A549 (cell line): Measurements from ENCODE around the gene NAV3. TPM values are rescaled to one million over a fixed set of nuclear protein-coding genes. Genes with fewer than 3 reads are reported as not detected.

Source experiments
- ATAC-seq, 2 experiments: fragments of 200-7000 bp in 1 of 2; fragments of >200 bp in 1 of 2; cut with Nextera tagmentation in 1 of 2; cut with Tn5 transposase in 1 of 2; 3 replicates each; pipeline versions ENCODE4 v1.8.0 to v1.9.1; 2018 to 2020; ENCODE audit warnings: mild to moderate bottlenecking in 1 of 2, moderate library complexity in 1 of 2
- CTCF ChIA-PET: fragments of 300-600 bp; sonication (Branson Sonifier 250); formaldehyde crosslinking; extraction: SDS; loops from one replicate; lab custom pipeline; 2021; ENCODE audit warnings: antibody characterized with exemption, inconsistent platforms; lab: Yijun Ruan, JAX
- POLR2A ChIA-PET: fragments of 350-600 bp; formaldehyde crosslinking; extraction: SDS; loops from one replicate; lab custom pipeline; 2021; ENCODE audit warnings: antibody characterized with exemption, inconsistent platforms; lab: Yijun Ruan, JAX
- DNase-seq, 2 experiments: peaks; one replicate each; pipeline versions ENCODE4 v3.0.0 to v3.0.0-alpha.2; 2011 to 2016; ENCODE audit warnings: low read depth in 1 of 2, low spot score in 1 of 2
- FAIRE-seq: peaks from 2 replicates; lab custom pipeline; 2011; peaks lifted over from hg19 to GRCh38; lab: Jason Lieb, UNC
- H3K27ac ChIP-seq, 2 experiments: fragments of >200 bp; sonication (Bioruptor Twin); formaldehyde crosslinking; 3 replicates each; pipeline ENCODE4 v1.5.1; 2016 to 2017
- H3K4me1 ChIP-seq: fragments of >200 bp; sonication (Bioruptor Twin); formaldehyde crosslinking; 3 replicates; pipeline ENCODE4 v1.6.1; 2016
- H3K4me2 ChIP-seq: fragments of >200 bp; sonication (Bioruptor Twin); formaldehyde crosslinking; 3 replicates; pipeline ENCODE4 v1.6.1; 2016
- H3K4me3 ChIP-seq: fragments of >200 bp; sonication (Bioruptor Twin); formaldehyde crosslinking; 3 replicates; pipeline ENCODE4 v1.5.1; 2016
- H3K9me3 ChIP-seq: fragments of >200 bp; sonication (Bioruptor Twin); formaldehyde crosslinking; 3 replicates; pipeline ENCODE4 v1.6.1; 2016
- BHLHE40 ChIP-seq: IDR thresholded peaks from 2 replicates; pipeline ENCODE4 v1.6.1; 2012; ENCODE audit warnings: low read depth, low read length, inconsistent platforms
- CBX2 ChIP-seq: fragments of 200-600 bp; sonication (generic); IDR thresholded peaks from 2 replicates; pipeline ENCODE4 v1.6.1; 2016; ENCODE audit warnings: low read depth, mild to moderate bottlenecking, borderline replicate concordance
- CHD2 ChIP-seq: fragments of 150-350 bp; IDR thresholded peaks from 2 replicates; pipeline ENCODE4 v1.6.1; 2014; ENCODE audit warnings: low read length; ENCODE audit not compliant: partially characterized antibody
- EHF ChIP-seq: fragments of 250-450 bp; sonication (Bioruptor Pico); IDR thresholded peaks from 2 replicates; pipeline ENCODE4 v1.5.0; 2020; ENCODE audit warnings: mild to moderate bottlenecking
- ELK1 ChIP-seq: fragments of 150-350 bp; IDR thresholded peaks from 2 replicates; pipeline ENCODE4 v1.6.1; 2014; ENCODE audit warnings: low read depth, mild to moderate bottlenecking, low read length
- GATA3 ChIP-seq: IDR thresholded peaks from 2 replicates; pipeline ENCODE4 v1.6.1; 2012; ENCODE audit warnings: borderline replicate concordance
- JUNB ChIP-seq: fragments of >200 bp; sonication (Bioruptor Twin); formaldehyde crosslinking; IDR thresholded peaks from 2 replicates; pipeline ENCODE4 v1.6.1; 2016
- MAZ ChIP-seq: fragments of 150-350 bp; IDR thresholded peaks from 2 replicates; pipeline ENCODE4 v1.6.1; 2014; ENCODE audit warnings: antibody characterized with exemption, low read depth, low read length, borderline replicate concordance
- MYC ChIP-seq: IDR thresholded peaks from 2 replicates; pipeline ENCODE4 v1.6.1; 2012; ENCODE audit warnings: mild to moderate bottlenecking, inconsistent platforms, low read length, improper control_type of control experiment, borderline replicate concordance
- NFE2L2 ChIP-seq: fragments of 150-350 bp; conservative IDR thresholded peaks from 2 replicates; pipeline ENCODE4 v1.6.1; 2014; ENCODE audit warnings: low read length
- POLR2A ChIP-seq: IDR thresholded peaks from 2 replicates; pipeline ENCODE4 v1.6.1; 2012; ENCODE audit warnings: mild to moderate bottlenecking, low read length
- POLR2AphosphoS2 ChIP-seq: conservative IDR thresholded peaks from 2 replicates; pipeline ENCODE4 v1.6.1; 2012; ENCODE audit warnings: low read length, improper control_type of control experiment, inconsistent platforms
- REST ChIP-seq: fragments of 200-600 bp; sonication (generic); IDR thresholded peaks from 2 replicates; pipeline ENCODE4 v1.6.1; 2016; ENCODE audit warnings: antibody characterized with exemption, mild to moderate bottlenecking, moderate library complexity
- SREBF2 ChIP-seq: fragments of 450-650 bp; IDR thresholded peaks from 2 replicates; pipeline ENCODE4 v1.6.1; 2014; ENCODE audit warnings: mild to moderate bottlenecking, moderate library complexity
- ZNF302 ChIP-seq: fragments of 250-450 bp; sonication (Bioruptor Pico); IDR thresholded peaks from 2 replicates; pipeline ENCODE4 v1.9.0; 2021; ENCODE audit warnings: inconsistent platforms, mild to moderate bottlenecking, moderate library complexity
- WGBS: methylation state at CpG from one replicate; pipeline ENCODE4 v1.1.6; 2017; ENCODE audit errors: missing lambda C conversion rate; 5-methylcytosine and 5-hydroxymethylcytosine counted together
- polyA plus RNA-seq, 4 experiments: library from polyadenylated mRNA; depleted of rRNA in 3 of 4; stranded (reverse); fragments of >200 nt; fragmentation: RNase III in 1 of 4; extraction: RNeasy Plus Mini Kit Qiagen cat#74134 plus additional on column Dnase treatment in 1 of 4; gene quantifications; 2 replicates in 3 of 4; 3 replicates in 1 of 4; pipeline ENCODE4 v1.2.3, GENCODE V29; 2011 to 2017
- TF ChIP-seq, protein P1 (sequence below): IDR thresholded peaks from 2 replicates; pipeline ENCODE4 v1.6.1; 2012; ENCODE audit warnings: low read depth, borderline replicate concordance
- TF ChIP-seq, protein P2 (sequence below): fragments of >200 bp; sonication (Bioruptor Twin); formaldehyde crosslinking; IDR thresholded peaks from 3 replicates; pipeline ENCODE4 v1.5.1; 2016
- TF ChIP-seq, protein P3 (sequence below): fragments of 250-450 bp; sonication (Bioruptor Pico); IDR thresholded peaks from 2 replicates; pipeline ENCODE4 v1.5.0; 2020; ENCODE audit warnings: low read depth, mild to moderate bottlenecking, moderate library complexity

The NAV3 gene
- polyA plus RNA-seq, 2 of the 4 experiments (the other 2 are of a cell fraction), result 8.6 to 9.7 TPM

GRCh38 chr12:78191611-78192010, 360.9 kb downstream of the NAV3 start:
- TF ChIP-seq REST, result no peak
- no peak for TF ChIP-seq CBX2
- no peak for TF ChIP-seq GATA3
- TF ChIP-seq SREBF2, result no peak
- TF ChIP-seq POLR2AphosphoS2, result no peak
- TF ChIP-seq POLR2A, result no peak
- TF ChIP-seq MYC, result no peak
- no peak for TF ChIP-seq EHF
- TF ChIP-seq ELK1, result no peak
- no peak for TF ChIP-seq ZNF302 (CRISPR knock-in tag)
- ChIA-PET POLR2A (no interaction called here), CTCF (interaction anchor here (1.2 kb wide), 1 partner anchor 1153 kb away, joined by 3 read pairs; no protein-coding TSS in a partner anchor)
- Histone ChIP-seq H3K27ac (no peak overlapping the region), H3K4me2 (no peak overlapping the region), H3K4me1 (0 out of 3 replicates have a peak, but pooled peaks cover 3% of the 10 kb centered on the region), H3K9me3 (no peaks in the 10 kb centered on the region), H3K4me3 (no peak overlapping the region)
- no peak for FAIRE-seq
- no peak for DNase-seq
- ATAC-seq, result no peak
- WGBS, result 0% methylated on average over 1 of the region's 1 CpG

GRCh38 chr12:78192979-78193378, 362.3 kb downstream of the NAV3 start:
- no peak for ATAC-seq
- POLR2A ChIA-PET, result no interaction called here
- TF ChIP-seq CBX2 (no peak), JUNB (no peak), NFE2L2 (no peak), CHD2 (no peak), REST (no peak), BHLHE40 (no peak), MAZ (no peak)
- TF ChIP-seq, protein P1, sequence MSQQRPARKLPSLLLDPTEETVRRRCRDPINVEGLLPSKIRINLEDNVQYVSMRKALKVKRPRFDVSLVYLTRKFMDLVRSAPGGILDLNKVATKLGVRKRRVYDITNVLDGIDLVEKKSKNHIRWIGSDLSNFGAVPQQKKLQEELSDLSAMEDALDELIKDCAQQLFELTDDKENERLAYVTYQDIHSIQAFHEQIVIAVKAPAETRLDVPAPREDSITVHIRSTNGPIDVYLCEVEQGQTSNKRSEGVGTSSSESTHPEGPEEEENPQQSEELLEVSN, result no peak
- TF ChIP-seq, protein P2, sequence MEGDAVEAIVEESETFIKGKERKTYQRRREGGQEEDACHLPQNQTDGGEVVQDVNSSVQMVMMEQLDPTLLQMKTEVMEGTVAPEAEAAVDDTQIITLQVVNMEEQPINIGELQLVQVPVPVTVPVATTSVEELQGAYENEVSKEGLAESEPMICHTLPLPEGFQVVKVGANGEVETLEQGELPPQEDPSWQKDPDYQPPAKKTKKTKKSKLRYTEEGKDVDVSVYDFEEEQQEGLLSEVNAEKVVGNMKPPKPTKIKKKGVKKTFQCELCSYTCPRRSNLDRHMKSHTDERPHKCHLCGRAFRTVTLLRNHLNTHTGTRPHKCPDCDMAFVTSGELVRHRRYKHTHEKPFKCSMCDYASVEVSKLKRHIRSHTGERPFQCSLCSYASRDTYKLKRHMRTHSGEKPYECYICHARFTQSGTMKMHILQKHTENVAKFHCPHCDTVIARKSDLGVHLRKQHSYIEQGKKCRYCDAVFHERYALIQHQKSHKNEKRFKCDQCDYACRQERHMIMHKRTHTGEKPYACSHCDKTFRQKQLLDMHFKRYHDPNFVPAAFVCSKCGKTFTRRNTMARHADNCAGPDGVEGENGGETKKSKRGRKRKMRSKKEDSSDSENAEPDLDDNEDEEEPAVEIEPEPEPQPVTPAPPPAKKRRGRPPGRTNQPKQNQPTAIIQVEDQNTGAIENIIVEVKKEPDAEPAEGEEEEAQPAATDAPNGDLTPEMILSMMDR, result no peak
- TF ChIP-seq, protein P3, sequence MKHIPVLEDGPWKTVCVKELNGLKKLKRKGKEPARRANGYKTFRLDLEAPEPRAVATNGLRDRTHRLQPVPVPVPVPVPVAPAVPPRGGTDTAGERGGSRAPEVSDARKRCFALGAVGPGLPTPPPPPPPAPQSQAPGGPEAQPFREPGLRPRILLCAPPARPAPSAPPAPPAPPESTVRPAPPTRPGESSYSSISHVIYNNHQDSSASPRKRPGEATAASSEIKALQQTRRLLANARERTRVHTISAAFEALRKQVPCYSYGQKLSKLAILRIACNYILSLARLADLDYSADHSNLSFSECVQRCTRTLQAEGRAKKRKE, result no peak
- TF ChIP-seq, all 56 proteins: peak for 0
- WGBS, result 90% methylated on average over 2 of the region's 2 CpGs
- no peak for DNase-seq
- CTCF ChIA-PET, result interaction anchor here (1.2 kb wide), 2 partner anchors 1152 to 1181 kb away, joined by 3 read pairs; no protein-coding TSS in a partner anchor
- no peak overlapping the region for H3K4me2 ChIP-seq
- H3K4me1 ChIP-seq, result 0 out of 3 replicates have a peak, but pooled peaks cover 3% of the 10 kb centered on the region
- no peak overlapping the region for H3K4me3 ChIP-seq
- H3K27ac ChIP-seq, result no peak overlapping the region
- H3K9me3 ChIP-seq, result no peaks in the 10 kb centered on the region
- no peak for FAIRE-seq
